ENCODE results near the gene ALX3.

ALX3 gene

GRCh38 chr1:110051262-110051648 lies 19.2 kb downstream of the ALX3 start:
- TF ChIP-seq TAF1 (IDR thresholded peaks at IDR 0.05; ENCODE audit: borderline replicate concordance, insufficient read depth, low read length) (no peak), POLR2AphosphoS5 (IDR thresholded peaks at IDR 0.05; ENCODE audit: low read depth, low read length) (no peak), FOXP2 (optimal IDR thresholded peaks at IDR 0.05; ENCODE audit: borderline replicate concordance, extremely low read depth, extremely low read length, insufficient read depth) (no peak), SIN3A (IDR thresholded peaks at IDR 0.05; ENCODE audit: borderline replicate concordance, insufficient read depth, low read length) (no peak)
- TF ChIP-seq, protein P1, sequence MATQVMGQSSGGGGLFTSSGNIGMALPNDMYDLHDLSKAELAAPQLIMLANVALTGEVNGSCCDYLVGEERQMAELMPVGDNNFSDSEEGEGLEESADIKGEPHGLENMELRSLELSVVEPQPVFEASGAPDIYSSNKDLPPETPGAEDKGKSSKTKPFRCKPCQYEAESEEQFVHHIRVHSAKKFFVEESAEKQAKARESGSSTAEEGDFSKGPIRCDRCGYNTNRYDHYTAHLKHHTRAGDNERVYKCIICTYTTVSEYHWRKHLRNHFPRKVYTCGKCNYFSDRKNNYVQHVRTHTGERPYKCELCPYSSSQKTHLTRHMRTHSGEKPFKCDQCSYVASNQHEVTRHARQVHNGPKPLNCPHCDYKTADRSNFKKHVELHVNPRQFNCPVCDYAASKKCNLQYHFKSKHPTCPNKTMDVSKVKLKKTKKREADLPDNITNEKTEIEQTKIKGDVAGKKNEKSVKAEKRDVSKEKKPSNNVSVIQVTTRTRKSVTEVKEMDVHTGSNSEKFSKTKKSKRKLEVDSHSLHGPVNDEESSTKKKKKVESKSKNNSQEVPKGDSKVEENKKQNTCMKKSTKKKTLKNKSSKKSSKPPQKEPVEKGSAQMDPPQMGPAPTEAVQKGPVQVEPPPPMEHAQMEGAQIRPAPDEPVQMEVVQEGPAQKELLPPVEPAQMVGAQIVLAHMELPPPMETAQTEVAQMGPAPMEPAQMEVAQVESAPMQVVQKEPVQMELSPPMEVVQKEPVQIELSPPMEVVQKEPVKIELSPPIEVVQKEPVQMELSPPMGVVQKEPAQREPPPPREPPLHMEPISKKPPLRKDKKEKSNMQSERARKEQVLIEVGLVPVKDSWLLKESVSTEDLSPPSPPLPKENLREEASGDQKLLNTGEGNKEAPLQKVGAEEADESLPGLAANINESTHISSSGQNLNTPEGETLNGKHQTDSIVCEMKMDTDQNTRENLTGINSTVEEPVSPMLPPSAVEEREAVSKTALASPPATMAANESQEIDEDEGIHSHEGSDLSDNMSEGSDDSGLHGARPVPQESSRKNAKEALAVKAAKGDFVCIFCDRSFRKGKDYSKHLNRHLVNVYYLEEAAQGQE (IDR thresholded peaks at IDR 0.05; ENCODE audit: insufficient read depth in 1 of 2, low read depth in 2 of 2, low read length in 2 of 2) = no peak

DNA sequence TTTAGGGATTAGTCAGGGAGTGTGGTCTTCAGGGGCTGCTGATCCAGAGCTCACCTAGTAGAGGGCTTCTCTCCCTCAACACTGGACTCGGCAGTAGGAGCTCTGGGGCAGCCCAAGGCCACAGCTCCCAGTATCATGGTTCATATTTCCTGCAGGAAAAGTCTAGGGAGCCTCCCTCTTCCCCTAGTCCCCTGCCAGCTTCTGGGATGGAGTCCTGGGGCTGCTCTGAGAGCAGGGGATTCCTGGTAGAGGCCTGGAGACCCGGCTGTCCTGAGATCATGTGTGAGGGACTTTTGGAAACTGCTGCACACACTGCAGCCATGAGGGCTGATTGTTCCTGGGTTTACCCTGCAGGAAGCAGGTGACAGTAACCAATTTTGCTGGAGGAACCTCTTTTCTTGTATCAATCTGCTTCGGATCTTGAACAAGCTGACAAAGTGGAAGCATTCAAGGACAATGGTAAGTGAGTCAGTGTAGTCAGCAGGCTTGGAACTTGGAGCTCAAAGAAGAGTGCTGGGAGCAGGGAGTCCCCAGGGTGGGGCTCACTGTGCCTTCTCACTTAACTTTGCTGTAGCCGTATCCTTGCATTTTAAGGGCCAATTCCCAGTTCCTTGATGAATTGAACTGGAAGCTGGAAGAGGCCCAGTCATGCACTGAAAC lies 19.7 kb downstream of the ALX3 start:
- no peak for TF ChIP-seq SIN3A (IDR thresholded peaks at IDR 0.05; ENCODE audit: borderline replicate concordance, insufficient read depth, low read length)
- no peak for TF ChIP-seq FOXP2 (optimal IDR thresholded peaks at IDR 0.05; ENCODE audit: borderline replicate concordance, extremely low read depth, extremely low read length, insufficient read depth)
- no peak for TF ChIP-seq TAF1 (IDR thresholded peaks at IDR 0.05; ENCODE audit: borderline replicate concordance, insufficient read depth, low read length)
- TF ChIP-seq POLR2AphosphoS5 (IDR thresholded peaks at IDR 0.05; ENCODE audit: low read depth, low read length) = no peak
- TF ChIP-seq, protein P1 (IDR thresholded peaks at IDR 0.05; ENCODE audit: insufficient read depth in 1 of 2, low read depth in 2 of 2, low read length in 2 of 2) = no peak

- TF ChIP-seq POLR2AphosphoS5 (IDR thresholded peaks at IDR 0.05; ENCODE audit: low read depth, low read length) (no peak), SIN3A (IDR thresholded peaks at IDR 0.05; ENCODE audit: borderline replicate concordance, insufficient read depth, low read length) (no peak), FOXP2 (optimal IDR thresholded peaks at IDR 0.05; ENCODE audit: borderline replicate concordance, extremely low read depth, extremely low read length, insufficient read depth) (no peak), TAF1 (IDR thresholded peaks at IDR 0.05; ENCODE audit: borderline replicate concordance, insufficient read depth, low read length) (no peak)
- TF ChIP-seq, protein P1 (IDR thresholded peaks at IDR 0.05; ENCODE audit: insufficient read depth in 1 of 2, low read depth in 2 of 2, low read length in 2 of 2) = no peak
Observed at GRCh38 chr1:110049801-110050601, 20.5 kb downstream of the ALX3 start.

DNA sequence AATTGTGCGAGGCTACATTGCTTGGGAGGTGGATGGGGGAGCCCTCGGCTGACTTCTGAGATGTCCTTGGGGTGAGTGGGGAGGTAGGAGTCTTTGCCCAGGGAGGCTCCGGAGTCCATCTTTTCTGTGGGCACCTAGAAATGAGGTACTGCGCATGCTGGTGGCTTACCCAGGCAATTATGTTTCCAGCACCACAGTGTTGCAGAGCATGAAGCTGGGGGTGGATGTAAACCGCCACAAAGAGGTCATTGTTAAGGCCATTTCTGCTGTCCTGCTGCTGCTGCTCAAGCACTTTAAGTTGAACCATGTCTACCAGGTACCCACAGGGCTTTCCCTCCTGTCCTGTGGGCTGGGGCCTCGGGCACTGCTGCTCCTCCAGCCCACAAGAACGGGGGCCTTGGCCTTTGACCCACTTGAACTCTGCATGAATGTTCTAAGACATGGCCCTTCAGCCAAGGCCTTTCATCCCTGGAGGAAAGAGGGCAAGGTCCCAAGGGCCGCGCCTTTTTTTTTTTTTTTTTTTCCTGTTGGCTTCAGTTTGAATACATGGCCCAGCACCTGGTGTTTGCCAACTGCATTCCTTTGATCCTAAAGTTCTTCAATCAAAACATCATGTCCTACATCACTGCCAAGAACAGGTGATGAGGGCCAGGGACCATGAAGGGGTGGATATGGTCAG lies 21.4 kb downstream of the ALX3 start:
- TF ChIP-seq, protein P1 (IDR thresholded peaks at IDR 0.05; ENCODE audit: insufficient read depth in 1 of 2, low read depth in 2 of 2, low read length in 2 of 2) = no peak
- TF ChIP-seq POLR2AphosphoS5 (IDR thresholded peaks at IDR 0.05; ENCODE audit: low read depth, low read length) (no peak), TAF1 (IDR thresholded peaks at IDR 0.05; ENCODE audit: borderline replicate concordance, insufficient read depth, low read length) (no peak), FOXP2 (optimal IDR thresholded peaks at IDR 0.05; ENCODE audit: borderline replicate concordance, extremely low read depth, extremely low read length, insufficient read depth) (no peak), SIN3A (IDR thresholded peaks at IDR 0.05; ENCODE audit: borderline replicate concordance, insufficient read depth, low read length) (no peak)

All from PFSK-1 (cell line).